Activated B cell treated with CpG ODN at 0.5 μM for 24 hours (primary cell): ENCODE data around the gene PDE1A. TPM values are rescaled to one million over a fixed set of nuclear protein-coding genes. Genes with fewer than 3 reads are reported as not detected.

Experiments used
- ATAC-seq: fragments of 200-7000 bp; cut with Tn5 transposase; one replicate; pipeline ENCODE4 v1.10.0; 2021; ENCODE audit warnings: low read depth, mild to moderate bottlenecking, moderate library complexity
- CTCF ChIA-PET: fragments of 350-600 bp; sonication (Branson Sonifier 250); formaldehyde crosslinking; loops from one replicate; lab custom pipeline; 2021; ENCODE audit warnings: antibody characterized with exemption; lab: Charles Lee
- POLR2A ChIA-PET: fragments of 350-600 bp; sonication (Branson Sonifier 250); formaldehyde crosslinking; loops from one replicate; lab custom pipeline; 2021; ENCODE audit warnings: antibody characterized with exemption; lab: Charles Lee
- DNase-seq: peaks from one replicate; pipeline ENCODE4 v3.0.0; 2022
- H3K27ac Mint-ChIP-seq: one replicate; pipeline ENCODE4 v1.8.0; 2020; ENCODE audit warnings: mixed read lengths
- H3K27me3 Mint-ChIP-seq: one replicate; pipeline ENCODE4 v1.8.0; 2021; ENCODE audit warnings: mixed read lengths
- H3K36me3 Mint-ChIP-seq: one replicate; pipeline ENCODE4 v1.8.0; 2021; ENCODE audit warnings: low read depth, mixed read lengths
- H3K4me1 Mint-ChIP-seq: one replicate; pipeline ENCODE4 v1.8.0; 2021; ENCODE audit warnings: mixed read lengths
- H3K4me3 Mint-ChIP-seq: one replicate; pipeline ENCODE4 v1.8.0; 2020; ENCODE audit warnings: mild to moderate bottlenecking, mixed read lengths
- H3K9me3 Mint-ChIP-seq: one replicate; pipeline ENCODE4 v1.8.0; 2020; ENCODE audit warnings: mixed read lengths
- intact Hi-C: fragments of 100-400 bp; cut with micrococcal nuclease; formaldehyde crosslinking; loops from one replicate; pipeline ENCODE4 v1.15.1; 2024
- total RNA-seq: library from RNA; stranded (reverse); gene quantifications from 2 replicates; pipeline ENCODE4 v1.2.3, GENCODE V29; 2022
- TF ChIP-seq, protein P1 (sequence below): fragments of 200-600 bp; IDR thresholded peaks from one replicate; pipeline ENCODE4 v1.8.0; 2022; ENCODE audit warnings: antibody characterized with exemption, mild to moderate bottlenecking

PDE1A gene
- total RNA-seq, 1 donor from 2014 or later = not detected

DNA sequence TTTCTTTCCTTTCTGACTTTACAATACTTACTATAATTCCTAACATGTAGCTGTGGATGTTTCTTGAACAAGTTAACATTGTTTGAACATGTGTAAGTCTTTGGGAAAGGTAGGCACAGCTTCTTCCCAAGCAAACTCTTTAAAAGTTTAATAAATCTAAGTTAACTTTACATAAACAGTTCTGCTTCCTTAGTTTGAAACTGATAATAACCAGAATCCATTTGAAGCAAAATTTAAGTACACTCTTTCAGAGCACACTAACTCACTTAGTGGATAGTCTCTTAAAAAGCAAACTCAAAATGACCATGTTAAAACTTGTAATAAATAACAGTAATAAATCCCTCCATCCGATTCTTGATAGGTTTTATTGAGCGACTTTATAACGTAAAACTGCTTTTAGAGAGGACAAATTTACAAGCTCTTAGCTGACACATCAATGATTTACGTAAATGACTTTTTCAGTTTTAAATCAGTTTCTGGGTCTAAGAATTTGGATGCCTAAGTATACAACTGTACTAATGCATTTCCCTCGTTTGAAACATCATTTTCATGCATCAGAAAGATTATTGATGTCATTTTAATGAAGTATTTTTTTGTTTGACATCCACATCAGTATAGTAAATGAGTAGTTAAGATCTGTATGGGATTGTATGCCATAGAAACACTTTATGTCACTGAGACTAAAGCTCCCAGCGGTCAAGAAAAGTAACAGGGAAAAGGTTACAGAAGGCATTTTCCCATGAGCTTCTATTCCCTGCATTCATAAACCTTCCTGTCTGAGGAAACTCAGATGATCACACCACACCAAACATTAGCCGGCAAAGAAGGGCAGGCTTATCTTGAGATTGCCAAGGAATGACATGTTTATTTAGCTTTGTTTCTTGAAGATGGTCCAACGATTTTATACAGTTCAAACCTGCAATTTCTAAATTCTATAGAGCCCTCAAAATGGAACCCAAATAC is 67.5 kb downstream of the PDE1A start:
- intact Hi-C loops = no loop called here
- no peaks in the 10 kb centered on the region for H3K4me1 Mint-ChIP-seq
- H3K27me3 Mint-ChIP-seq = no peaks in the 10 kb centered on the region
- POLR2A ChIA-PET = no interaction called here
- H3K36me3 Mint-ChIP-seq = no peaks in the 10 kb centered on the region
- DNase-seq (no peak), ATAC-seq (no peak)
- H3K9me3 Mint-ChIP-seq = no peaks in the 10 kb centered on the region
- TF ChIP-seq, protein P1, sequence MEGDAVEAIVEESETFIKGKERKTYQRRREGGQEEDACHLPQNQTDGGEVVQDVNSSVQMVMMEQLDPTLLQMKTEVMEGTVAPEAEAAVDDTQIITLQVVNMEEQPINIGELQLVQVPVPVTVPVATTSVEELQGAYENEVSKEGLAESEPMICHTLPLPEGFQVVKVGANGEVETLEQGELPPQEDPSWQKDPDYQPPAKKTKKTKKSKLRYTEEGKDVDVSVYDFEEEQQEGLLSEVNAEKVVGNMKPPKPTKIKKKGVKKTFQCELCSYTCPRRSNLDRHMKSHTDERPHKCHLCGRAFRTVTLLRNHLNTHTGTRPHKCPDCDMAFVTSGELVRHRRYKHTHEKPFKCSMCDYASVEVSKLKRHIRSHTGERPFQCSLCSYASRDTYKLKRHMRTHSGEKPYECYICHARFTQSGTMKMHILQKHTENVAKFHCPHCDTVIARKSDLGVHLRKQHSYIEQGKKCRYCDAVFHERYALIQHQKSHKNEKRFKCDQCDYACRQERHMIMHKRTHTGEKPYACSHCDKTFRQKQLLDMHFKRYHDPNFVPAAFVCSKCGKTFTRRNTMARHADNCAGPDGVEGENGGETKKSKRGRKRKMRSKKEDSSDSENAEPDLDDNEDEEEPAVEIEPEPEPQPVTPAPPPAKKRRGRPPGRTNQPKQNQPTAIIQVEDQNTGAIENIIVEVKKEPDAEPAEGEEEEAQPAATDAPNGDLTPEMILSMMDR = no peak
- CTCF ChIA-PET = no interaction called here
- H3K4me3 Mint-ChIP-seq = no peak overlapping the region
- H3K27ac Mint-ChIP-seq = no peak overlapping the region

DNA sequence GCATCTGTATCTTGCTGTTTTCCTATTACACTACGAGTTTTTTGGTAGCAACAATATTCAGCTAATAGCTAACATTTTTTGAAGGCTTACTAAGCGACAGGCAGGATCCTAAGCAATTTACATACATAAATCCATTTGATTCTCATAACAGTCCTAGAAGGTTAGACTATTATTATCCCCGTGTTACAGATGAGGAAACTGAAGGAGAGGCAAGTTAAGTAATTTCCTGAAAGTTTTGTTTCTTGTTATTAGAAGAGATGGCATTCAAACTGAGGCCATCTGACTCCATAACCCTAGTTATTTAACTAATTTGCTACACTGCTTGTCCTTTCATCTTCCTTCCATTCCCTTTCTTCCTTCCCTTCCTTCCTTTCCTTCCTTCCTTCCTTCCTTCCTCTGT is 68.2 kb downstream of the PDE1A start:
- ATAC-seq (no peak), DNase-seq (no peak)
- no peak overlapping the region for H3K4me3 Mint-ChIP-seq
- TF ChIP-seq, protein P1 = no peak
- intact Hi-C loops = no loop called here
- POLR2A ChIA-PET = no interaction called here
- no peaks in the 10 kb centered on the region for H3K4me1 Mint-ChIP-seq
- CTCF ChIA-PET = no interaction called here
- H3K27me3 Mint-ChIP-seq = no peaks in the 10 kb centered on the region
- H3K36me3 Mint-ChIP-seq = no peaks in the 10 kb centered on the region
- no peak overlapping the region for H3K27ac Mint-ChIP-seq
- no peaks in the 10 kb centered on the region for H3K9me3 Mint-ChIP-seq

DNA sequence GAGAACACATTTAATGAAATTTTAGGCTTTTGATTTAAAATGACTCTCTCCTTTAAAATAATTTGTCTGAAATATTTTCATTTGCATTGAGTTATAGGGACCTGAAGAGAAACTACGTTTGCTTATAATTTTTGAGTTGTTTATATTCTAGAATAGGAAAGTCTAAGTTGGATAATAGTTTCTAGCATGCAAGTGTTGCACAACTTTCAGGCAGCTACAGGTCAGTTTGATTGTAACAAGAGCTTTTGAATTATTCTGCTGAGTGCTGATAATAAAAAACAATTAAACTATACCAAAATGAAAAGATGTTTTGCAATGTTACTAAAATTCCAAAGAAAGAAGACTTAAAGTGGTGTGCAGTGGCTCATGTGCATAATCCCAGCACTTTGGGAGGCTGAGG is 71.0 kb downstream of the PDE1A start:
- ATAC-seq (no peak), DNase-seq (no peak)
- no peaks in the 10 kb centered on the region for H3K27me3 Mint-ChIP-seq
- CTCF ChIA-PET = no interaction called here
- no peaks in the 10 kb centered on the region for H3K9me3 Mint-ChIP-seq
- POLR2A ChIA-PET = no interaction called here
- no peak overlapping the region for H3K4me3 Mint-ChIP-seq
- no peaks in the 10 kb centered on the region for H3K4me1 Mint-ChIP-seq
- TF ChIP-seq, protein P1 = no peak
- no peaks in the 10 kb centered on the region for H3K36me3 Mint-ChIP-seq
- no peak overlapping the region for H3K27ac Mint-ChIP-seq
- intact Hi-C loops = no loop called here

DNA sequence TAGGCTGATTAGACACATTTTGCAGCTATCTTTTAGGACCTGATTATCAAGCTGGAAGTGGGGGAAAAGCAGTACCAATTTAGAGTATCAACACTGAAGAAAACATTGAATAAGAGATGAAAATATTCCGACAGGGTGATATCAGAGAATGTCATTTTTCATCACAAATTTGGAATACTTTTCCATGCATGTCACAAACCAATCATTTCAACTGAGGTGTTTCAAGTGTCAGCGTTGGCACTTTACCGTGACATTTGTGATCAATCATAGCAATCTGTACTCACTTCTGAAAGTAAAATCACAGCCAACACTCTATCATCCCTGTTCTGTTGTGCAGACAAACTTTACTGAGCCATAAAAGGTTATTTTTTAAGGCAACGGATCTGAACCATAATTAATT is 75.4 kb downstream of the PDE1A start:
- ChIA-PET CTCF (no interaction called here), POLR2A (no interaction called here)
- no peak for DNase-seq
- H3K27ac Mint-ChIP-seq = no peak overlapping the region
- no peaks in the 10 kb centered on the region for H3K4me1 Mint-ChIP-seq
- intact Hi-C loops = no loop called here
- no peaks in the 10 kb centered on the region for H3K27me3 Mint-ChIP-seq
- no peaks in the 10 kb centered on the region for H3K36me3 Mint-ChIP-seq
- no peak overlapping the region for H3K4me3 Mint-ChIP-seq
- TF ChIP-seq, protein P1 = no peak
- H3K9me3 Mint-ChIP-seq = no peaks in the 10 kb centered on the region
- no peak for ATAC-seq

DNA sequence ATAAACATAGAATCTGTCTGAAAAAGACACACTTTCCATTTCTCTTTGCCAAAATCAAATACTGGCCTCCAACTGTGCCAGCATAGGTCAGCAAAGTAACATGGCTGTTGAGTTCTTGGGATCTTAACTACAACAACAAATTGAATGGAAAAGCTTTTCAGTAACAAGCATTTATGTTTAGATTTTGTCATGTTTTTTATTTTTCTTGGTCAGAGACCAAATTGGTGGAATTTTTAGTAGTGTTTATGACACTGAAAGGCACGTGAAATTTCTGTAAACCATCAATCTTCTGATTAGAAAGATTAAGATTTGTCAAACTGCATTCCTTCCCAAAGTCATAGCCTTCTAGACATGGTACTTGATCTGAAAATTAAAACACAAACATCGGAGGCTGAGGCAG is 77.6 kb downstream of the PDE1A start:
- intact Hi-C loops = no loop called here
- H3K36me3 Mint-ChIP-seq = no peaks in the 10 kb centered on the region
- H3K4me3 Mint-ChIP-seq = no peak overlapping the region
- DNase-seq (no peak), ATAC-seq (no peak)
- TF ChIP-seq, protein P1 = no peak
- H3K27ac Mint-ChIP-seq = no peak overlapping the region
- H3K4me1 Mint-ChIP-seq = no peaks in the 10 kb centered on the region
- no peaks in the 10 kb centered on the region for H3K9me3 Mint-ChIP-seq
- H3K27me3 Mint-ChIP-seq = no peaks in the 10 kb centered on the region
- ChIA-PET POLR2A (no interaction called here), CTCF (no interaction called here)
